NCI-H1436 treated with DMSO at 0.1 percent for 48 hours (cell line): ENCODE measurements around the gene NUTM1.
A peak's percentile ranks its signal among the peaks of the same experiment; 100 is the strongest.
"Not testable (repeated sequence)": the region's sequence is repeated elsewhere in the genome, so short reads cannot be mapped to it uniquely, and the experiment has no call there.

Experiments
- DNase-seq: peaks from one replicate; lab custom pipeline; 2025; lab: John Stamatoyannopoulos, UW

Gene NUTM1

DNA sequence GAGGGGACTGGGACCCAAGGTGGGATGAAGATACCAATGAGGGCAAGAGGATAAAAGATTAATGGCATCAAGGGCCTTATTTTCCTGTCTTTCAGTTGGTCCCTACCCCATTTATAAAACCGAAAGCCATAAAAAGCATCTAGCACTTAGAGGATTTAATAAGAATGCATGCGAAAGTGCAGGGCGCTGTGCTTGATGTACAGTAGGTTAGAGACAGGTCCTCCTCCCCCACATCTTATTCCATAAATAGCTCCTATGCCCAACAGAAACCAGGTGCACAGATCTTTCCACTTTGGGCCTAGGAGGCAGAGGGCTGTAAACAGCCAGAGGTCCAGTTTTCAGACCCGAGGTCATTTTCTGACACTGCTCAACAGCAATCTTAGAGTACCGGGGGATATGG, 22.7 kb downstream of the NUTM1 start:
- DNase-seq: no peak

DNA sequence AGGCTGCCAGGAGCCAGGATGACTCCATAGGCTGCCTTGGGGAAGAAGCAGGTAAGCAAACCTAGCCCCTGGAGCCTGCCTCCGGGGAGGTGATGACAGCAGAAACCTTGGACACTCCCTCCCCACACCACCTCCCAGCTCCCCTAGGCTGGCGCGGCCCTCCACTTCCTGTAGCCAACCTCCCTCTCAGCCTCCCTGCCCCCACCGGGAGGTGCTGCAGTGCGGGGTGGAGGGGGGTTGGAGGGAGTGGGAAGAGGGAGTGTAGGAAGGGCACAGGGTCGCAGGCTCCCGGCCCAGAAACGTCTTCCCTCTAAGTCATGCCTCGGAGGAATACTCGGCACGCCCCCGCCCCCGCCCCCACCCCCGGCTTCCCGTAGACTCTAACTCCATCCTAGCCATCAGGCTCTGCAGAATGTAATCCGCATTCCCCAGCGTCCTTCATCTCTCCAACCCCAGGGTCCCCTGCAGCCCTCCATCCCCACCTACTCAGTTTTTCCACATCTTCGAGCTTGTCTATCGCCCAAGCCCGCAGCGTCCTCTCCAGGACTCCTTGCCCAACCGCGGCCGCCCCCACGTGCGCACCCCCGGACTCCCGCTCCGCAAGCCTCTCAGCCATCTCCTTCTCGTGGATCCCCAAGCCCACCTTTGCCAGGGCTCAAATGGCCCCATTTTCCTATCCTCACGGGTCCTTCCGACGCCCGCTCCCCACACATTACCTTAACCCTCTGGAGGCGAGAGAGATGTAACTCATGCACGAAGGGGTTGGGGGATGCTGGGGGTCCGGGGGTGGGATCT, 23.4 kb downstream of the NUTM1 start:
- DNase-seq: no peak

DNA sequence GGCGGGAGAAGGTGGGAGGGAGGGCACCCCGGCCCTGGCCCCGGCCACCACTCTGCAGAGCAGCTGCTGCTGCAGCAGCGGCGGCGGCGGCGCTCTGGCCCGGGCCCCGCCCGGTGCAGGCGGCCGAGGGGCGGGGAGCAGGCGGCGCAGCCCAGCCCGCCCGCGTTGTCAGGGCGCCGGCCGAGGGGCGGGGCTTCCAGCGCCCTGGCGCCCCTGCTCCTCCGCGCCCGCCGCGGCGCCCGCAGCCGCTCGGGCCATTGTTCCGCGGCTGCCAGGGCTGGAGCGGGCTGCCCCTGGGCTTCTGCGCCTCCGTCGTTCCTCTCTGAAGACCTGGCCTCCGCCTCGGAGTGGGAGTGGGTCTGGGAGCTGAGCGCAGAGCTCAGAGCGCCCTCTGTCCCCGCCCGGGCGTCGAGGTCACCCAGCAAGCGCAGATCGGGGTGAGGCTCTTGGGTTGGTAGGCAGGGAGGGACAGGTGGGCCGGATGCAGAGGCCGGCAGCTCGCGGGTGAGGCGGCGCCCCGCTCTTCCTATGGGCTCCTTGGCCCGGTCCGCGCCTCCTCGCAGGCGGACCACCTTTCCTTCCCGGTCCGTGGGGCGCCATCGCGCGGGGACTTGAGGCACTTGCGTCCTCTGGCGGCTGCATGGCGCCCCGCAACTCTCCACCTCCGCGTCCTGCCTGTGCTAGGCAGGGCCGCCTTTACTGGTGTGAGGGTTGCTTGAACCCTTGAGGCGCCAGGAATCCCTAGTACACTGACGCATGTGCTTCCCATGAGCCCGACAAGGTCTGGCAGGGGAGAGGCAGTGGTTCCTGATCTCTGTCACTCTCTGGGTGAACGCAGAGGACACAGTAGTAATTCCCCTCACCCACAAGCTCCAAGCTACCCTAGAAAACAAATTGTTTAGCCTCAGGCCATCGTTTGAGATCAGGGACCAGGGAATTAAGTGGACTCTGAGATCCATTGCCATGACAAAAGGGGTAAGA, 24.3 kb downstream of the NUTM1 start, which contains the start of gene LPCAT4:
Gene LPCAT4, minus strand, starts transcription at position 96 of the 981 bp plus-strand sequence. CDS start 96 bp downstream, outside the sequence.
- DNase-seq: peak; percentile 31

DNA sequence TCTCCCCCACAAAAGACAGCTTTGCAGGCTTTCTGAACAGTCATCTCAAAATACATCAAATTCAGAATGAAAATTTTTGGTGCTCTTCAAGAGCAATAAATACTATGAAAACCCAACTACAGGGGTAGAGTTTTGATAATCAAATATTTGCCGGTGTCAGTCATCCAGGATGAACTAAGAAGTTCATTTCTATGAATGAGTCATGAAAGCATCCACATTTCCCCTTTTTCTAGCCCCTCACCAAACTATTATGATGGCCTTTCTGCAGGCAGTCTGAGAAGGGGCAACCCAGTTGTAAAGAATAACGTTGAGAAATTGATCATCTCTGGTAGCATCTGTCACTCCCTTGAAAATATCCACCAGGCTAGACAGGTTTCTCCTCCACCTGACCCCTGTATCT, 27.0 kb downstream of the NUTM1 start:
- no peak for DNase-seq

DNA sequence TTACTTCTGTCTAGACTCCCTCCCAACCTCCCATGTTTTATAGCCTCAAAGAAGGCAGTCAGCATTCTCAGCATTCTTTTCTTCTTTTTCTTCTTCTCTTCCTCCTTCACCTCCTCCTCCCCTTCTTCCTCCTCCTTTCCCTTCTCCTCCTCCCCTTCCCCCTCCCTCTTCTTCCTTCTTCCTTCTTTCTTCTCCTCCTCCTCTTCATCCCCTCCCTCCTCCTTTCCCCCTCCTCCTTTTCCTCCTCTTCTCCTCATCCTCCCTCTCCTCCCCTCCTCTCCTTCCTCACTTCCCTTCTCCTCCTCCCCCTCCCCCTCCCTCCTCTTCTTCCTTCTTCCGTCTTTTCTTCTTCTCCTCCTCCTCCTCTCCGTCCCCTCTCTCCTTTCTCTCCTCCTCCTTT, 27.5 kb downstream of the NUTM1 start:
- DNase-seq: no peak

DNA sequence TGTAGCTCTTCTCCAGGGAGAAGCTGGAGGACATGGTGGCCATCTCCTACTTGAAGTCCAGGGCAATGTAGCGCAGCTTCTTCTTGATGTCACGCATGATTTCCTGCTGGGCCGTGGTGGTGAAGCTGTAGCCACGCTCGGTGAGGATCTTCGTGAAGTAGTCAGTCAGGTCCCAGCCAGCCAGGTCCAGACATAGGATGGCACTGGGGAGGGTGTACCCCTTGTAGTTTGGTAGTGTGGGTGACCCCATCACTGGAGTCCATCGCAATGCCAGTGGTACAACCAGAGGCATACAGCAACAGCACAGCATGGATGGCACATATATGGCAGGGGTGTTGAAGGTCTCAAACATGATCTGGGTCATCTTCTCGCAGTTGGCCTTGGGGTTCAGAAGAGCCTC, 30.8 kb downstream of the NUTM1 start:
- no peak for DNase-seq

DNA sequence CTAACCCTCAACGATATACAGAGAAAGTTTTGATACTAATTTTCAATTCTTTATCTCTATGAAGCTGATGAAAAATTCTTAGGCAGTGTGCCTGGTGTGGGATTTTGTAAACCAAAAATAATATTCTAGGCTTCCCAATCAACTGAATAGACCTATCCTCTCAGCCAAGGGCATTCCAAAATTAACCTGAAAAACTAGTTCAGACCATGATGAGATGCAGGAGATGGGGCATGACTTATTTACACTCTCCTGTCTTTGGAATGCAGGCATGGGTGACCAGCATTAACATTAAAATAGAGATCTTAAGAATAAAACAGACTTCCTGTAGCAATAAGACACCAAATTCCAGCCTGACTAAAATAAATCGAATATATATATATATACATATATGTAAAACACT, 31.7 kb downstream of the NUTM1 start:
- no peak for DNase-seq

DNA sequence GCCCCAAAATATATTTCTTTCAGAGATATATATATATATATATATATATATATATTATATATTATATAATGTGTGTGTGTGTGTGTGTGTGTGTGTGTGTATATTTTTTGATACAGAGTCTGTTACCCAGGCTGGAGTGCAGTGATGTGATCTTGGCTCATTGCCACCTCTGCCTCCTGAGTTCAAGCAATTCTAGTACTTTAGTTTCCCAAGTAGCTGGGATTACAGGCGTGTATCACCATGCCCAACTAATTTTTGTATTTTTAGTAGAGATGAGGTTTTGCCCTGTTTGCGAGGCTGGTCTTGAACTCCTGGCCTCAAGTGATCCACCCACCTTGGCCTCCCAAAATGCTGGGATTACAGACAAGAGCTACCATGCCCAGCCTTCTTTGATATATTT, 32.4 kb downstream of the NUTM1 start:
- DNase-seq: not testable (repeated sequence)

DNA sequence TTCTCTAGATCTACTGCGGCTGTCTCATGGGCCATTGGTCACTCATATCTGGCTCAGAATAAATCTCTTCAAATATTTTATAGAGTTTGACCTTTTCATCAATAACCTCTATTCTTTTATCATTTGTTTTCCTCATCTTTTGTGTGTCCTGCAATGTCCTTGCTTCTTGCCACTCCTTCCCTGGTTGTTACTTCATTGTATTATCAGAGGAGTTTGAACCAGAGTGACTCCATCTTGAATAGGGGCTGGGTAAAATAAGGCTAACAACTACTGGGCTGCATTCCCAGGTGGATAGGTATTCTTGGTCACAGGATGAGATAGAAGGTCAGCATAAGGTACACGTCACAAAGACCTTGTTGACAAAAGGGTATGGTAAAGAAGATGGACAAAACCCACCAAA, 33.7 kb downstream of the NUTM1 start:
- DNase-seq: no peak

DNA sequence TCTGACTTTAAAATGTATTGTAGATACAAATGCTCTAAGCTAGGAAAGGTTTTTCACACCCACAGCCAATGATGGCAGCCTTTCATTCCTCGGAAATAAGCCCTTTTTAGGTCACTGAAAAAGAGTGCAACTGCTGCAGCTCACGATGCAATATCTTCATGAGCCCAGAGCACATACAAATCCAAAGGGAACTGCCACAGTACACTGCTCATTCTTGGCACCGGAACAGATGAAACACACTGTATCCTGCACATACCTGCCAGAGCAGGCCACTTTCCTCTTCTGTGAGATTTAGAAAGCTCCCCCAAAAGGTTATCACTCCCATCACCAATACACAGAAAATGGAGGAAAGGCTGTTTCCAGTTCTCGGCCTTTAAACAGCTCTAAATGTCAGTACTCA, 37.4 kb downstream of the NUTM1 start:
- DNase-seq: not testable (repeated sequence)

DNA sequence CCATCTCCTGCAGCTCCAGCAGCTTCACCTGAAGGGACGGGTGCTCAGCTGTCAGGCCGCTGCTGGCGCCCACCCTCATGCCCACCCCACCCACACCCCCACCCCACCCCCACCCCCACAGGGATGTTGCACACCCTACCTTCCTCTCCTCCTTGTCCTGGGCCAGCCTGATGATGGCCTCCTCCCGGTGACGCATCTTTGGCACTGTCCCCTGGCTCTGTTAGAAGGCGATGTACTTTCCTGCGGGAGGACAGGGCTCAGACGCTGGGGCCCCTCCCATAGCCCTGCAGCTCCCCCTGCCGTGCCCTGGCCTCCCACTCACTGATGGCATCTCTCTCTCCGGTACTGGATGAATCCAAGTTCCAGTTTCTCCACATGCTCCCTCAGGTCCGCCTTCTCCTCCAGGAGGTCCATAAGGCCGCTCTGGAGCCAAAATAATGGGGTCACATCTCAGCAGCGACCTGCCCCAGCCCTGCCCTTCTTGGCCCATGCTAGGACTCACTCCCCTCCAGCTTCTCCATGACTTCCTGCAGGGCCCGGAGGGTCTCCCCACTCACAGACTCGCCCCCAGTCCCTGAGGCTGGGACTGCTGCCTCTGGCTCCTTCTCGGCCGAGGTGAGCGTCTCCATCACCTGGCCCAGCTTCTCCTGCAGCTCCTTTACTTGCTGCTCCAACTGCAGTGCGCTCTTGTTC, 38.9 kb downstream of the NUTM1 start:
- DNase-seq: not testable (repeated sequence)

DNA sequence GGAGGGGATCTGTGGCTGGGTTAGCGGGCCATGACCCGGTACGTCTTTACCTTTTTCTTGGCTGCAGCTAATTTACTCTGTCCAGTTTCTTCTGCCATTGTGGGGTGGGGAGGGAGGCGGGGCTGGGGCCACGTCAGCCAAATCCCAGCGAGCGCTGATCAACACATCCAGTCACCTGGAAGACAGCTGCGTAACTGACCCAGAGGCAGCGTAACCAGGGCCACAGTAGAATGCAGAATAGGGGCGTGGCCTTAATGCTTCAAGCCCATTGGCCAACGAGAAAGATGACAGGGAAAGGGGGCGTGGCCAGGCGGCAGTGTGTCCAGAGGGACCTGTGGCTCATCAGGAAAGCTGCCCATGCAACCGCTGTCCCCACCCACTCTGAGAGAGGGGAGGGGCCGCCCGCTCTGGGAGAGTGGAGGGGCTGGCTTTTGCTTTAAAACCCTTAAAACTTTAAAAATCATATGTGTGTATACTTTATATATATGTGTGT, 46.5 kb downstream of the NUTM1 start:
- DNase-seq: not testable (repeated sequence)

DNA sequence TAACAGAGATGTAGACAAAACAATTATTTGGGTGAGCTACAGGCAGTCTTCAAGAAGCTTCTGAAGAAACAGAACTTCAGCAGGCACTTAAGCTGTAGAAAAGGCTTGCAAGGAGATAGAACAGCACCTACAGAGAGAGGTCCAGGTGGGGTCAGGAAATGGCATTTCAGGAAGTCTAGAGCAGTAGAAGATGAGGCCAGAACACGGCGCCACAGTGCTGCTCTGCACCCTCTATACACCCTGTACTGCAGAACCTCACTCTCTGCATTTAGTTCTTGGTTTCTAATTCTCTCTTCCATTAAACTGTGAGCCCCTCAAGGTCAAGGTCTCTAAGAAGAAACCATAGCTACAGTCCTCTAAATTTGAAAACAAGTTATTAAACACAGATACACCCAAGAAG, 49.9 kb downstream of the NUTM1 start:
- not testable (repeated sequence) for DNase-seq

DNA sequence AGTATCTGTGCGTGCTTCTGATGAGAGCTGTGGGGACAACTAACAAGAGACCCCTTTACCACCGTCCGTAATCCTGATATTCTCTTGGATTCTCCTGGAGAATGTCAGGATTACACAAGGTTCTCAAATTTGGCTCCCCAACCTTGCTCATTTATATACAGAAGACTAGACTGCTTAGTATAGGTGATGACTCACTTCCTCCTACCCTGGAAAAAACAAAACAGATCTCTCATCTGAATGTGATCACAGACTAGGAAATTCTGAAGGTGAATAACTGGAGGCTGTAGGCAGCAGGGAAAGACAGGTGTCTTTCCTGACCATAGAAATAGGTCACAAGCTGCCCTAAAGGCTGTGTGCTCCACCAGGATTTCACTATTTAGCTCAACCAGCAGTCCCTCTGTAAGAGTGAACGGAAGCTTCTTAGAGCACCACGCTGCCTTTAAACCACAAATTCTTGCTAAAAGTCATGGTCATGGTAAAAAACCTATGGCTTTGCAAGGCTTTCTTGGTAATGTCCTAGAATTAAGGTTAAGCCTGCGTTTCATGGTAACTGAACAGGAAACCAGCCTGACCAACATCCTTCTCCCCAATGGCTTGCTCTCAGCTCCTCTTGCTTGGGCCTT, 54.6 kb downstream of the NUTM1 start:
- not testable (repeated sequence) for DNase-seq

DNA sequence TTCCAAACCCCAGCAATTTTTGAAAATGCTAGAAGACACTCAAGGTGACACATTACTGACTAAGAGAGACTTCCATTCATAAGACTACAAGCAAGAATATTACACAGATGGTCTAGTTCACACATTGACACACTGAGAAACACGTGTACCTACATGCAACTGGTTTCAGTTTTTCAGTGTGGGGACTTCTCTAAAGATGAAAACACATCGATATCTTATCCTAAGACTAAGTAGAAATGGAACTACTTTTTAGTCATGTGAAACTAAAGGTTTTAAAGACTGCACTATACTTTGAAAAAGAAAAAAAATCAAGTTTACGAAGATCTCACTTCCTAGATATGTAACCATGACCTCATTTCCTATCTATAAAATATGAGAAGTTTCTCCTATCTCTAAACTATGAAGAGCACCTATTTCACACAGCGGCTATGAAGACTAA, 60.1 kb downstream of the NUTM1 start:
- DNase-seq: not testable (repeated sequence)

DNA sequence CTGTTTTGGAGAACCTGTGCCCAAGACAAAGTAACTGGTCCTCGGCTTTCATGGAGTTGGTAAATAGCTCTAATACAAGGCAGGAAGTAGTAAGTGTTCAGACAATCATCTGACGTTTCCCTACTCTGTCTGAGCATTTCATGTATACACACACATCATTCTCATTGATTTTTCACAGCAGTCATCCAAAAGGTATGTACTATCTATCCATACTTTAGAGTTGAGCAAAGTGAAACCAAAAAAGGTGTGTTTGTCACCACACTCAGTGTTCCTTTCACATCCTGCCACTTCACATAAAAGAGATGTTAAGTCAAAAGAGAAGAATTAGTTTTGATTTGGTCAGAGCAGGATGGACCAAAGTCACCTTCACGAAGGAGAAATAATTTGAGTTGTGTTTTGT, 60.8 kb downstream of the NUTM1 start:
- DNase-seq: not testable (repeated sequence)
